ENCODE data around the gene NATD1.

Gene NATD1

GRCh38 chr17:21278450-21279197 is 25.4 kb upstream of the NATD1 start:
- Histone ChIP-seq H3K4me3 (ENCODE audit: low read depth, low read length) (no peak overlapping the region), H3K36me3 (ENCODE audit: control insufficient read depth, insufficient read depth, low read length) (no peaks in the 10 kb centered on the region), H3K79me2 (peaks cover 2% of the 10 kb centered on the region), H3K9me3 (ENCODE audit: control insufficient read depth, low read length) (no peaks in the 10 kb centered on the region), H2AFZ (no peak overlapping the region), H3K9ac (no peak overlapping the region), H3K27me3 (ENCODE audit: control insufficient read depth, insufficient read depth, low read length) (no peaks in the 10 kb centered on the region), H3K27ac (no peak overlapping the region), H3K4me2 (ENCODE audit: low read length) (no peak overlapping the region), H3K4me1 (peaks cover 10% of the 10 kb centered on the region)
- no peak for TF ChIP-seq CTCF (IDR thresholded peaks at IDR 0.05)

- Histone ChIP-seq H2AFZ (no peak overlapping the region), H3K36me3 (ENCODE audit: control insufficient read depth, insufficient read depth, low read length) (no peaks in the 10 kb centered on the region), H3K27ac (no peak overlapping the region), H3K79me2 (peaks cover 2% of the 10 kb centered on the region), H3K27me3 (ENCODE audit: control insufficient read depth, insufficient read depth, low read length) (no peaks in the 10 kb centered on the region), H3K9ac (no peak overlapping the region), H3K9me3 (ENCODE audit: control insufficient read depth, low read length) (no peaks in the 10 kb centered on the region), H3K4me2 (ENCODE audit: low read length) (no peak overlapping the region), H3K4me3 (ENCODE audit: low read depth, low read length) (no peak overlapping the region), H3K4me1 (peaks cover 10% of the 10 kb centered on the region)
- no peak for TF ChIP-seq CTCF (IDR thresholded peaks at IDR 0.05)
Measured at GRCh38 chr17:21277332-21277731, 24.1 kb upstream of the NATD1 start.

GRCh38 chr17:21276264-21276588 is 23.0 kb upstream of the NATD1 start:
- Histone ChIP-seq H3K9me3 (ENCODE audit: control insufficient read depth, low read length) (no peaks in the 10 kb centered on the region), H3K4me1 (peaks cover 10% of the 10 kb centered on the region), H3K79me2 (peaks cover 2% of the 10 kb centered on the region)

GRCh38 chr17:21275579-21276263 is 22.5 kb upstream of the NATD1 start:
- Histone ChIP-seq H3K27ac (peak overlapping the region; percentile 25), H3K9ac (peak overlapping the region; percentile 64), H3K4me2 (ENCODE audit: low read length) (peak overlapping the region; percentile 77), H3K4me1 (peaks cover 10% of the 10 kb centered on the region), H3K36me3 (ENCODE audit: control insufficient read depth, insufficient read depth, low read length) (no peaks in the 10 kb centered on the region), H3K27me3 (ENCODE audit: control insufficient read depth, insufficient read depth, low read length) (no peaks in the 10 kb centered on the region), H3K79me2 (peaks cover 2% of the 10 kb centered on the region), H3K4me3 (ENCODE audit: low read depth, low read length) (peak overlapping the region; percentile 69), H3K9me3 (ENCODE audit: control insufficient read depth, low read length) (no peaks in the 10 kb centered on the region), H2AFZ (peak overlapping the region; percentile 94)
- no peak for TF ChIP-seq CTCF (IDR thresholded peaks at IDR 0.05)

More at GRCh38 chr17:21276264-21276588, 23.0 kb upstream of the NATD1 start:
- Histone ChIP-seq H3K27ac (no peak overlapping the region), H2AFZ (peak overlapping the region; percentile 94), H3K27me3 (ENCODE audit: control insufficient read depth, insufficient read depth, low read length) (no peaks in the 10 kb centered on the region), H3K4me3 (ENCODE audit: low read depth, low read length) (peak overlapping the region; percentile 69), H3K4me2 (ENCODE audit: low read length) (peak overlapping the region; percentile 77), H3K36me3 (ENCODE audit: control insufficient read depth, insufficient read depth, low read length) (no peaks in the 10 kb centered on the region), H3K9ac (no peak overlapping the region)
- TF ChIP-seq CTCF (IDR thresholded peaks at IDR 0.05) = no peak

All from parathyroid adenoma (tissue), 2 donors.